ENCODE data around the gene TMTC3. TPM values are rescaled to one million over a fixed set of nuclear protein-coding genes. Genes with fewer than 3 reads are reported as not detected.

The TMTC3 gene
- total and polyA plus RNA-seq, 2 of the 8 experiments (the other 6 are each of a cell fraction or from before 2014, with no cell fraction given), result 7.0 to 45.1 TPM

- Histone ChIP-seq H3K79me2 (ENCODE audit: control insufficient read depth in 1 of 2, insufficient read depth in 2 of 2, low read length in 2 of 2) (no peaks in the 10 kb centered on the region), H3K23me2 (ENCODE audit: low read depth, low read length) (no peaks in the 10 kb centered on the region; the same call in 1 of the 2 replicates), H3K23ac (ENCODE audit: insufficient read length) (no peak overlapping the region), H4K20me1 (replicated peaks in 1 of 2; ENCODE audit: control insufficient read depth in 1 of 2, insufficient read depth in 2 of 2, low read length in 2 of 2) (no peaks in the 10 kb centered on the region), H2BK20ac (ENCODE audit: low read length) (no peak overlapping the region), H2BK12ac (ENCODE audit: low read depth, low read length) (no peak overlapping the region), H3K18ac (ENCODE audit: extremely low read depth, low read length) (no peak overlapping the region), H4K5ac (ENCODE audit: insufficient read length, low read depth, low read length) (no peak overlapping the region), H2BK15ac (ENCODE audit: low read length) (no peak overlapping the region), H3K27ac (ENCODE audit: low read depth, low read length) (no peak overlapping the region), H2AFZ (ENCODE audit: low read length) (no peak overlapping the region), H2BK120ac (replicated peaks; ENCODE audit: low read depth, low read length) (no peak overlapping the region), H4K8ac (ENCODE audit: extremely low read depth, insufficient read depth, low read length) (no peak overlapping the region), H4K91ac (replicated peaks; ENCODE audit: insufficient read length, low read length) (no peak overlapping the region), H3K14ac (ENCODE audit: insufficient read length) (no peak overlapping the region), H3K79me1 (ENCODE audit: low read depth, low read length) (no peaks in the 10 kb centered on the region), H3K4ac (replicated peaks; ENCODE audit: insufficient read length, low read depth, low read length) (no peak overlapping the region), H3K4me3 (ENCODE audit: extremely low read depth in 1 of 4, insufficient read depth in 2 of 4, low read depth in 3 of 4, low read length in 4 of 4) (no peak overlapping the region), H3K4me2 (ENCODE audit: insufficient read depth in 1 of 2, low read depth in 2 of 2, low read length in 2 of 2) (no peak overlapping the region), H3K4me1 (replicated peaks in 1 of 4; ENCODE audit: control insufficient read depth in 3 of 4, insufficient read depth in 4 of 4, low read length in 3 of 4) (no peaks in the 10 kb centered on the region), H3K9ac (replicated peaks in 1 of 4; ENCODE audit: extremely low read depth in 1 of 4, low read depth in 3 of 4, low read length in 3 of 4) (no peak overlapping the region), H2AK5ac (ENCODE audit: low read depth, low read length) (no peak overlapping the region), H3K9me3 (ENCODE audit: insufficient read depth in 2 of 2, low read depth in 1 of 2, low read length in 1 of 2) (no peaks in the 10 kb centered on the region), H3K56ac (replicated peaks; ENCODE audit: insufficient read length, low read depth, low read length) (no peak overlapping the region), H3K36me3 (ENCODE audit: control insufficient read depth in 2 of 4, insufficient read depth in 4 of 4, low read length in 3 of 4) (peaks cover 0 to 13% (median 0%) of the 10 kb centered on the region in 4 experiments; a peak in 2 of 8 replicates), H3K27me3 (replicated peaks in 1 of 4; ENCODE audit: control insufficient read depth in 3 of 4, extremely low read depth in 1 of 4, insufficient read depth in 3 of 4, low read length in 3 of 4) (no peaks in the 10 kb centered on the region), H2BK5ac (ENCODE audit: low read depth, low read length) (no peak overlapping the region)
- DNase-seq (ENCODE audit: low read depth in 1 of 2, low spot score in 2 of 2) (no peak), FAIRE-seq (no peak)
- TF ChIP-seq CEBPB (IDR thresholded peaks at IDR 0.05; ENCODE audit: low read depth, low read length) (no peak), CBX5 (IDR thresholded peaks at IDR 0.05; ENCODE audit: low read depth, low read length) (no peak), POLR2A (IDR thresholded peaks at IDR 0.05; ENCODE audit: control extremely low read depth in 1 of 2, low read depth in 2 of 2, low read length in 2 of 2) (no peak), SRF (IDR thresholded peaks at IDR 0.05; ENCODE audit: low read depth, low read length) (no peak), NRF1 (IDR thresholded peaks at IDR 0.05; ENCODE audit: low read depth, low read length) (no peak), KDM4A (IDR thresholded peaks at IDR 0.05; ENCODE audit: low read depth, low read length, severe bottlenecking) (no peak), BRCA1 (IDR thresholded peaks at IDR 0.05; ENCODE audit: low read depth, low read length) (no peak), ZNF274 (IDR thresholded peaks at IDR 0.05; ENCODE audit: borderline replicate concordance, extremely low read depth, low read length) (no peak), SIX5 (IDR thresholded peaks at IDR 0.05; ENCODE audit: low read depth, low read length) (no peak), ATF2 (IDR thresholded peaks at IDR 0.05; ENCODE audit: low read length) (no peak), HDAC2 (IDR thresholded peaks at IDR 0.05; ENCODE audit: borderline replicate concordance in 1 of 2, low read depth in 2 of 2, low read length in 2 of 2) (no peak), CBX8 (IDR thresholded peaks at IDR 0.05; ENCODE audit: borderline replicate concordance, low read depth, low read length) (no peak), RFX5 (IDR thresholded peaks at IDR 0.05; ENCODE audit: borderline replicate concordance, low read depth, low read length) (no peak)
- CTCF ChIA-PET (ENCODE audit: partially characterized antibody), result interaction anchor here (1.8 kb wide), 1 partner anchor 271 kb away, joined by 5 read pairs; no protein-coding TSS in a partner anchor
- WGBS, 2 experiments (ENCODE audit: extremely low coverage in 1 of 2, insufficient coverage in 1 of 2, insufficient read length in 1 of 2, insufficient replicate concordance in 2 of 2, low coverage in 1 of 2, low lambda C conversion rate in 2 of 2, missing lambda C conversion rate in 1 of 2), result 67 to 100% methylated on average over 1 to 4 of the region's 4 CpGs
- POLR2A ChIA-PET (ENCODE audit: partially characterized antibody), result no interaction called here
Measured at GRCh38 chr12:88122666-88123065, 19.4 kb upstream of the TMTC3 start.

Data from H1 (cell line).